ENCODE measurements around the gene PHF21B.

Gene PHF21B

DNA sequence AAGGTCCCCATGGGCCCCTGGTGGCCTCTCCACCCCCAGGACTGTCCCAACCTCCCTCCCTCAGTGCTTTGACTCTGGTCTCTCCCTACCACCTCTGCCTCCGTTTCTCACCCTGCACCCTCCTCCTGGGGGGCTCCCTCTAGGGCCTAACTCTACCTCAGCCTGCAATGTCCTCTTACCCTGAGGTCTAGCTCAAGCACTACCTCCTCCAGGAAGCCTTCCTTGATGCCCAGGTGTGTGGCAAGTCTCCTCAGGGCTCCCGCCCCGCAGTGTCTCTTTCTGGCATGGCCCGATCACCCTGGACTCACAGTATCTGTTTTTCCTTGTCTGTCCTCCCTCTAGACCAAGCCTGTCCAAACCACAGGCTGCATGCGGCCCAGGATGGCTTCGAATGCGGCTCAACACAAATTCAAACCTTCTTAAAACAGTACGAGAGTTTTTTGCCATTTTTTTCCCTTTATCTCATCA, 90.8 kb downstream of the PHF21B start:
- TF ChIP-seq CTCF (IDR thresholded peaks at IDR 0.05; ENCODE audit: control insufficient read depth, extremely low read depth, insufficient read depth), result no peak
- DNase-seq (ENCODE audit: low read depth), result no peak
- H3K4me3 ChIP-seq (ENCODE audit: low read depth, low read length), result no peak overlapping the region

GRCh38 chr22:44918166-44918924, 91.5 kb downstream of the PHF21B start:
- H3K4me3 ChIP-seq (ENCODE audit: low read depth, low read length), result no peak overlapping the region
- no peak for TF ChIP-seq CTCF (IDR thresholded peaks at IDR 0.05; ENCODE audit: control insufficient read depth, extremely low read depth, insufficient read depth)
- no peak for DNase-seq (ENCODE audit: low read depth)

DNA sequence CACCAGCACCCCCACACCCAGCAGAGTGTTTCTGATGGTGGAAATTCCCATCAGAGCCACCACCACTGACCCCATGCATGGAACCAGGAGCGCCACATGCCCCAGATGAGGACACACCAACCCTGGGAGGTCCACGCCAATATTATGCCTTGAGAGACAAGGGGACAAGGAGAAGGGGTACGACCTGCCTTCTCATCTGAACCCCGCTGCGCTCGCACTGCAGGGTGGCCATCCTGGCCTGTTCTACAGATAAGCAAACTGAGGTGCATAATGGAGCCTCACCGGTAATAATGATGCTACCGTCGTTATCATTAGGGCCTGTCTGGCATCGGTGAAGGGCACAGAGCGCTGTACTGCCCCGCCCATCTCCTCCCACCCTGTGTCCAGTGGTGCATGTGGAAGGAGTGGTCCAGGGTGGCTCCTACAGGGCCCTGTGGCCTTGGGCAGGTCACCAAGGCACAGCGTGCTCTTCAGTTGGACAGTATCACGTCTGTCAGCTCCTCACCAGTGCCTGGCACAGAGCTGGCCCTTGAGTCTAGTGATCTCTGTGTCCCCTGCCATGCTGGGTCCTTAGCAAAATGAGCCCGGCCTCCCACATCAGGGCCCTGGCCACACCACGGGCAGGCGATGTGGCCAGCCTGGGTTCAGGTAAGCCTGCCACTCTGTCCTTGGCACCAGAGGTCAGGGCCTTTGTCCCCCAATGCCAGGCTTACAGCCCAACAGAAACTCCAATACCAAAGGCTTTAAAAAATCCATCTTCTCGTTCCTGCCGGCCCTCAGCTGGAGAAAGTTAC, 92.2 kb downstream of the PHF21B start:
- no peak overlapping the region for H3K4me3 ChIP-seq (ENCODE audit: low read depth, low read length)
- DNase-seq (ENCODE audit: low read depth), result no peak
- no peak for TF ChIP-seq CTCF (IDR thresholded peaks at IDR 0.05; ENCODE audit: control insufficient read depth, extremely low read depth, insufficient read depth)

DNA sequence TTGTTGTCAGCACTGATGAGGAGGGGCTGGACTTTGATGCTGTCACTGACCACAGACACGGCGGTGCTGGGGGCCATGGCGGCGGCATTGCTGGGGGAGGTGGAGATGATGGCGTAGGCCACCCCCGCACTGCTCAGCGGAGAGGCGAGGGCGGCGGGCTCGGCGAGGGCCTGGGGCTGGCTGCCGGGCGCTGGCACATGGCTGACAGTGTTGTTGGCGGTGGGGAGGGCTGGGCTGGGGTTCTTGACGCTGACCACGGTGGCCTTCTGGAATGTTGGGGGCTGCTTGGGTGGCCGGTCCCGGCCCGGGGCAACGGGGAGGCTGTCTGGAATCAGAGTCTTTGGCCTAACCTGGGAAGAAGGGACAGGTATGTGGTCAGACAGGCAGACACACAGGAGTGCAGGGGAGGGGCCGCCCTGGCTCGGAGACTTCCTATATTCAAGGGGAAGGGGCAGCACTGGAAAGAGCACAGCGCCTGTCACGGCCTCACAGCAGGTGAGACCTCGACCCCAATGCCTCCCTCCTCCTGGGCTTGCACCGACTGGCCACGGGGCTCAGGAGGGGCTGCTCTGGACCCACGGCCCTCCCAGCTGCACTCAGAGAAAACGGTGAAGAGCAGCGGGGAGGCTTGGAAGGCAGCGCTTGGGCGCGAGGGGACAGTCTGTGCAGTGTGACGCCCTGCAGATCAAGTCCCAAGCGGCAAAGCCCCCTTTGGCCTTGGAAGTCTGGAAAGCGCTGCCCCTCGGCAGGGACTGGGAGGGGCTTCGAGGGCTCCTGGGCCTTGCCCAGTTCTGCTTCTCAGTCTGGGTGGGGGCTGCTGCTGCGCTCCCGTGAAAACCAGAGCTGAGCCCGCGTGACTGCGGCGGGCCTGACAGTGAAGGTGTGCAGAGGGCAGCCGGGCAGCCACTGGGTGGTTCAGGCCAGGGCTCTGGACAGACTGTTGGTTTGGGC, 93.2 kb downstream of the PHF21B start:
- DNase-seq (ENCODE audit: low read depth), result no peak
- H3K4me3 ChIP-seq (ENCODE audit: low read depth, low read length), result no peak overlapping the region
- no peak for TF ChIP-seq CTCF (IDR thresholded peaks at IDR 0.05; ENCODE audit: control insufficient read depth, extremely low read depth, insufficient read depth)

DNA sequence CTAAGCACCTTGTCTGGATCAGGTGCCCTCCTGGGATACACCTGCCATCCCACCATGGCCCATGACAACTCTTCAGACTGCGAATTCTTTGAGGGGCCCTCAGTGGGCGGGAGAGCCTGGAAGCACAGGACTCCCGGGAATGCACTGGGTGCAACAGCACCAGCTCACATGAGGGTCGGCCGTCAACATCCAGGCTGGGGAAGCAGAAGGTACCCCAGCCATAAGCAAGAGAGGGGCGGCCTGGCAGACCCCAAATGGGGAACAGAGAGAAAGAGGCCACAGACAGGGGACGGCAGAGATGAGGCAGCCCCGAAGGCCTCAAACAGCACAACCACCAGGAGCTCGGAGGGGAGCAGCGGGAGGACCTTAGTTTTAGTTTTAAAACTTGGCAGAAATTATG, 94.4 kb downstream of the PHF21B start:
- H3K4me3 ChIP-seq (ENCODE audit: low read depth, low read length), result no peak overlapping the region
- DNase-seq (ENCODE audit: low read depth), result no peak

More for the DNA sequence above, 94.4 kb downstream of the PHF21B start:
- no peak for TF ChIP-seq CTCF (IDR thresholded peaks at IDR 0.05; ENCODE audit: control insufficient read depth, extremely low read depth, insufficient read depth)
